ENCODE measurements around the gene TEDDM1. TPM values are rescaled to one million over a fixed set of nuclear protein-coding genes. Genes with fewer than 3 reads are reported as not detected.
A peak's percentile ranks its signal among the peaks of the same experiment; 100 is the strongest.

Gene TEDDM1
- total RNA-seq, 2 experiments from 2014 or later: not detected

- CTCF ChIA-PET (ENCODE audit: unreplicated experiment): no interaction called here
- H3K4me1 ChIP-seq (ENCODE audit: insufficient read depth, low read length, poor library complexity, severe bottlenecking): no peaks in the 10 kb centered on the region
- 0 out of 2 replicates have a peak, but pooled peaks have one; percentile 17 for TF ChIP-seq CTCF (conservative IDR thresholded peaks at IDR 0.05; ENCODE audit: low read length)
- TF ChIP-seq EZH2phosphoT487 (IDR thresholded peaks at IDR 0.05; ENCODE audit: borderline replicate concordance, low read depth, low read length): no peak
- H3K27ac ChIP-seq (ENCODE audit: low read depth, low read length, poor library complexity, severe bottlenecking): no peak overlapping the region
- BruUV-seq (replicated peaks): no TSS peak
- no peak overlapping the region for H3K4me3 ChIP-seq (ENCODE audit: low read depth, low read length, poor library complexity, severe bottlenecking)
- no peak for DNase-seq (ENCODE audit: low spot score)
- H3K79me2 ChIP-seq (ENCODE audit: insufficient read depth, low read depth, low read length): no peaks in the 10 kb centered on the region
- H3K9me2 ChIP-seq (ENCODE audit: insufficient read depth, low read length): no peaks in the 10 kb centered on the region
- H4K20me1 ChIP-seq (ENCODE audit: insufficient read depth, low read length): no peaks in the 10 kb centered on the region
- intact Hi-C loops (cut with micrococcal nuclease; ENCODE audit: unreplicated experiment): no loop called here
- POLR2A ChIA-PET: no interaction called here
- no peak overlapping the region for H2AFZ ChIP-seq (ENCODE audit: low read length)
- no peaks in the 10 kb centered on the region for H3K36me3 ChIP-seq (ENCODE audit: insufficient read depth, low read length)
- no peak overlapping the region for H3K4me2 ChIP-seq (ENCODE audit: low read length)
- no peaks in the 10 kb centered on the region for H3K9me3 ChIP-seq (ENCODE audit: low read length)
These were observed 9.7 kb upstream of the TEDDM1 start for GRCh38 chr1:182410138-182410537.

- no peak for DNase-seq (ENCODE audit: low spot score)
- no peaks in the 10 kb centered on the region for H3K79me2 ChIP-seq (ENCODE audit: insufficient read depth, low read depth, low read length)
- H4K20me1 ChIP-seq (ENCODE audit: insufficient read depth, low read length): no peaks in the 10 kb centered on the region
- TF ChIP-seq CTCF (conservative IDR thresholded peaks at IDR 0.05; ENCODE audit: low read length) (no peak), EZH2phosphoT487 (IDR thresholded peaks at IDR 0.05; ENCODE audit: borderline replicate concordance, low read depth, low read length) (no peak)
- no peaks in the 10 kb centered on the region for H3K9me2 ChIP-seq (ENCODE audit: insufficient read depth, low read length)
- no peak overlapping the region for H3K4me3 ChIP-seq (ENCODE audit: low read depth, low read length, poor library complexity, severe bottlenecking)
- no peaks in the 10 kb centered on the region for H3K9me3 ChIP-seq (ENCODE audit: low read length)
- intact Hi-C loops (cut with micrococcal nuclease; ENCODE audit: unreplicated experiment): no loop called here
- no peaks in the 10 kb centered on the region for H3K36me3 ChIP-seq (ENCODE audit: insufficient read depth, low read length)
- CTCF ChIA-PET (ENCODE audit: unreplicated experiment): no interaction called here
- no peak overlapping the region for H3K4me2 ChIP-seq (ENCODE audit: low read length)
- BruUV-seq (replicated peaks): no TSS peak
- H3K4me1 ChIP-seq (ENCODE audit: insufficient read depth, low read length, poor library complexity, severe bottlenecking): no peaks in the 10 kb centered on the region
- H2AFZ ChIP-seq (ENCODE audit: low read length): no peak overlapping the region
- POLR2A ChIA-PET: interaction anchor here (0.7 kb wide), 1 partner anchor 8 kb away, joined by 5 read pairs; no protein-coding TSS in a partner anchor
- no peak overlapping the region for H3K27ac ChIP-seq (ENCODE audit: low read depth, low read length, poor library complexity, severe bottlenecking)
These were observed 8.1 kb upstream of the TEDDM1 start for GRCh38 chr1:182408435-182409075.

GRCh38 chr1:182407724-182408123 lies 7.3 kb upstream of the TEDDM1 start:
- H3K4me3 ChIP-seq (ENCODE audit: low read depth, low read length, poor library complexity, severe bottlenecking): no peak overlapping the region
- H3K4me1 ChIP-seq (ENCODE audit: insufficient read depth, low read length, poor library complexity, severe bottlenecking): no peaks in the 10 kb centered on the region
- ChIA-PET CTCF (ENCODE audit: unreplicated experiment) (no interaction called here), POLR2A (no interaction called here)
- H3K79me2 ChIP-seq (ENCODE audit: insufficient read depth, low read depth, low read length): no peaks in the 10 kb centered on the region
- H3K36me3 ChIP-seq (ENCODE audit: insufficient read depth, low read length): no peaks in the 10 kb centered on the region
- H2AFZ ChIP-seq (ENCODE audit: low read length): no peak overlapping the region
- intact Hi-C loops (cut with micrococcal nuclease; ENCODE audit: unreplicated experiment): no loop called here
- H3K4me2 ChIP-seq (ENCODE audit: low read length): no peak overlapping the region
- DNase-seq (ENCODE audit: low spot score): no peak
- H3K9me3 ChIP-seq (ENCODE audit: low read length): no peaks in the 10 kb centered on the region
- no peak for TF ChIP-seq EZH2phosphoT487 (IDR thresholded peaks at IDR 0.05; ENCODE audit: borderline replicate concordance, low read depth, low read length)
- no peak for TF ChIP-seq CTCF (conservative IDR thresholded peaks at IDR 0.05; ENCODE audit: low read length)
- no TSS peak for BruUV-seq (replicated peaks)
- H3K27ac ChIP-seq (ENCODE audit: low read depth, low read length, poor library complexity, severe bottlenecking): no peak overlapping the region
- H3K9me2 ChIP-seq (ENCODE audit: insufficient read depth, low read length): no peaks in the 10 kb centered on the region
- no peaks in the 10 kb centered on the region for H4K20me1 ChIP-seq (ENCODE audit: insufficient read depth, low read length)
